ENCODE measurements around the gene CLDN24. TPM values are rescaled to one million over a fixed set of nuclear protein-coding genes. Genes with fewer than 3 reads are reported as not detected.
A peak's percentile ranks its signal among the peaks of the same experiment; 100 is the strongest.

Gene CLDN24
- total and polyA plus RNA-seq, 2 donors (not counting 3 experiments of a cell fraction or from before 2014, with no cell fraction given) = not detected

- ChIA-PET POLR2A (no interaction called here), CTCF (no interaction called here)
- DNase-seq (ENCODE audit: low read depth, low spot score) = peak; percentile 38
- no TSS peak for BruUV-seq (replicated peaks)
- intact Hi-C loops (cut with micrococcal nuclease) (loop anchor here (2.0 kb wide), 1 partner anchor 111 kb away; the partner anchor contains the start of gene CDKN2AIP), dilution Hi-C loops (cut with MboI; ENCODE audit: extremely low pct_ligation_motif_present, low sequenced_read_pairs) (no loop called here)
- FAIRE-seq = peak; percentile 69
- peaks cover 27% of the 10 kb centered on the region for H3K4me1 ChIP-seq (ENCODE audit: control insufficient read depth, extremely low read depth, insufficient read depth, low read length)
- H3K4me3 ChIP-seq (replicated peaks in 1 of 3; ENCODE audit: insufficient read depth in 1 of 3, low read depth in 1 of 3, low read length in 3 of 3) = no peak overlapping the region
- TF ChIP-seq CTCF (IDR thresholded peaks at IDR 0.05; ENCODE audit: extremely low read depth in 1 of 2, insufficient read depth in 1 of 2, low read depth in 1 of 2, low read length in 2 of 2) (no peak), FOS (IDR thresholded peaks at IDR 0.05; ENCODE audit: borderline replicate concordance, insufficient read depth, low read length) (peak; percentile 72), MAX (IDR thresholded peaks at IDR 0.05; ENCODE audit: insufficient read depth, insufficient read length) (no peak), POLR2A (IDR thresholded peaks at IDR 0.05; ENCODE audit: low read depth, low read length) (no peak), POLR2AphosphoS5 (IDR thresholded peaks at IDR 0.05; ENCODE audit: insufficient read depth, low read depth, low read length) (no peak), JUN (IDR thresholded peaks at IDR 0.05; ENCODE audit: borderline replicate concordance, insufficient read depth, insufficient read length, low read depth) (peak; percentile 52), MYC (IDR thresholded peaks at IDR 0.05; ENCODE audit: low read depth, low read length) (no peak), EZH2 (IDR thresholded peaks at IDR 0.05; ENCODE audit: borderline replicate concordance, low read depth, low read length, severe bottlenecking) (no peak), GATA2 (IDR thresholded peaks at IDR 0.05; ENCODE audit: insufficient read depth, insufficient read length, low read depth, low read length) (no peak)
- H4K20me1 ChIP-seq (replicated peaks; ENCODE audit: control insufficient read depth, extremely low read depth, insufficient read depth, low read length) = no peaks in the 10 kb centered on the region
- H3K79me2 ChIP-seq (ENCODE audit: control insufficient read depth, insufficient read depth, low read length) = no peaks in the 10 kb centered on the region
- H3K9me3 ChIP-seq (replicated peaks; ENCODE audit: control insufficient read depth, insufficient read depth, low read length) = no peaks in the 10 kb centered on the region
- peak overlapping the region; percentile 15 for H3K27ac ChIP-seq (ENCODE audit: insufficient read depth, low read depth, low read length)
- H2AFZ ChIP-seq (ENCODE audit: low read depth, low read length) = peak overlapping the region; percentile 45
- H3K36me3 ChIP-seq (ENCODE audit: control insufficient read depth in 2 of 2, extremely low read depth in 1 of 2, insufficient read depth in 2 of 2, low read length in 2 of 2) = no peaks in the 10 kb centered on the region
- H3K27me3 ChIP-seq (ENCODE audit: control insufficient read depth in 2 of 2, insufficient read depth in 2 of 2, low read length in 2 of 2) = no peaks in the 10 kb centered on the region
- no peaks in the 10 kb centered on the region for H3K9me1 ChIP-seq (replicated peaks; ENCODE audit: control insufficient read depth, extremely low read depth, insufficient read depth, low read length)
- H3K4me2 ChIP-seq (ENCODE audit: insufficient read depth, low read length) = no peak overlapping the region
- H3K9ac ChIP-seq (replicated peaks; ENCODE audit: extremely low read depth, insufficient read depth, low read length) = no peak overlapping the region
Measured at GRCh38 chr4:183333983-183334382, 11.8 kb upstream of the CLDN24 start.
